ENCODE measurements around the gene ZNF578. TPM values are rescaled to one million over a fixed set of nuclear protein-coding genes. Genes with fewer than 3 reads are reported as not detected.

The ZNF578 gene
- total and polyA plus RNA-seq, 9 of the 15 experiments (the other 6 are each of a cell fraction or from before 2014, with no cell fraction given) = 0.05 to 0.29 (median 0.15) TPM

- no peak overlapping the region for H3K4me3 ChIP-seq
- H3K36me3 ChIP-seq (ENCODE audit: control insufficient read depth, insufficient read depth, low read length) = no peaks in the 10 kb centered on the region
- FAIRE-seq (no peak), DNase-seq (ENCODE audit: extremely low read depth in 1 of 4, low spot score in 3 of 4) (no peak), ATAC-seq (no peak)
- H4K20me1 ChIP-seq (replicated peaks; ENCODE audit: control insufficient read depth, insufficient read depth, low read length) = no peaks in the 10 kb centered on the region
- H3K9me1 ChIP-seq (ENCODE audit: control insufficient read depth, insufficient read depth, low read length) = no peaks in the 10 kb centered on the region
- no peaks in the 10 kb centered on the region for H3K79me2 ChIP-seq (ENCODE audit: control insufficient read depth, insufficient read depth, low read length)
- no peak overlapping the region for H2AFZ ChIP-seq (ENCODE audit: low read depth, low read length)
- ChIA-PET CTCF (ENCODE audit: low intra/inter-chr PET ratio) (no interaction called here), POLR2A (no interaction called here)
- no peaks in the 10 kb centered on the region for H3K27me3 ChIP-seq (ENCODE audit: control insufficient read depth in 2 of 2, insufficient read depth in 2 of 2, low read length in 2 of 2)
- peaks cover 0 to 8% of the 10 kb centered on the region in 2 experiments; a peak in 2 of 5 replicates for H3K4me1 ChIP-seq (replicated peaks in 1 of 2; ENCODE audit: control insufficient read depth in 2 of 2, insufficient read depth in 2 of 2, low read length in 2 of 2)
- intact Hi-C loops (cut with micrococcal nuclease) = no loop called here
- BruUV-seq (replicated peaks) = no TSS peak
- WGBS (ENCODE audit: insufficient coverage, low coverage, missing lambda C conversion rate) = 0% methylated on average over 3 of the region's 3 CpGs
- no peak overlapping the region for H3K4me2 ChIP-seq (ENCODE audit: insufficient read depth, low read length)
- H3K27ac ChIP-seq (ENCODE audit: extremely low read depth, low read depth, low read length) = no peak overlapping the region
- in situ Hi-C loops (cut with MboI) = no loop called here
- no peak overlapping the region for H3K9ac ChIP-seq (ENCODE audit: insufficient read depth in 1 of 2, low read depth in 2 of 2, low read length in 2 of 2)
- no peaks in the 10 kb centered on the region for H3K9me3 ChIP-seq (replicated peaks; ENCODE audit: control insufficient read depth, insufficient read depth, low read depth, low read length)
- TF ChIP-seq ZNF384 (IDR thresholded peaks at IDR 0.05; ENCODE audit: low read depth, low read length) = no peak
- no peak for TF ChIP-seq ATF7 (IDR thresholded peaks at IDR 0.05)
- no peak for TF ChIP-seq ZNF212 (CRISPR knock-in tag; IDR thresholded peaks at IDR 0.05)
- no peak for TF ChIP-seq NRF1 (conservative IDR thresholded peaks at IDR 0.05 in 1 of 2, IDR thresholded peaks at IDR 0.05 in 1 of 2)
- no peak for TF ChIP-seq CBFA2T2 (conservative IDR thresholded peaks at IDR 0.05)
- TF ChIP-seq HNRNPUL1 (IDR thresholded peaks at IDR 0.05; ENCODE audit: low read length) = no peak
- no peak for TF ChIP-seq HES1 (IDR thresholded peaks at IDR 0.05; ENCODE audit: low read depth)
- no peak for TF ChIP-seq TRIM28 (IDR thresholded peaks at IDR 0.05)
- TF ChIP-seq, protein P1, sequence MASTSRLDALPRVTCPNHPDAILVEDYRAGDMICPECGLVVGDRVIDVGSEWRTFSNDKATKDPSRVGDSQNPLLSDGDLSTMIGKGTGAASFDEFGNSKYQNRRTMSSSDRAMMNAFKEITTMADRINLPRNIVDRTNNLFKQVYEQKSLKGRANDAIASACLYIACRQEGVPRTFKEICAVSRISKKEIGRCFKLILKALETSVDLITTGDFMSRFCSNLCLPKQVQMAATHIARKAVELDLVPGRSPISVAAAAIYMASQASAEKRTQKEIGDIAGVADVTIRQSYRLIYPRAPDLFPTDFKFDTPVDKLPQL (IDR thresholded peaks at IDR 0.05; ENCODE audit: extremely low read depth, insufficient read length) = no peak
- no peak for TF ChIP-seq KLF6 (CRISPR knock-in tag; IDR thresholded peaks at IDR 0.05; ENCODE audit: borderline replicate concordance)
- TF ChIP-seq STAT5B (CRISPR knock-in tag; IDR thresholded peaks at IDR 0.05) = no peak
- TF ChIP-seq PHF21A (IDR thresholded peaks at IDR 0.05; ENCODE audit: borderline replicate concordance, low read depth) = no peak
- TF ChIP-seq FOXA3 (CRISPR knock-in tag; conservative IDR thresholded peaks at IDR 0.05 in 1 of 2, IDR thresholded peaks at IDR 0.05 in 1 of 2) = no peak
- no peak for TF ChIP-seq TRIM25 (IDR thresholded peaks at IDR 0.05; ENCODE audit: borderline replicate concordance)
- no peak for TF ChIP-seq CTCFL (IDR thresholded peaks at IDR 0.05; ENCODE audit: borderline replicate concordance, insufficient read depth, low read depth, low read length, poor library complexity, severe bottlenecking)
- no peak for TF ChIP-seq ZBTB9 (CRISPR knock-in tag; IDR thresholded peaks at IDR 0.05)
These were observed 41.2 kb downstream of the ZNF578 start for GRCh38 chr19:52494518-52494917.
